Liver (tissue), 3 donors: Measurements from ENCODE around the gene DDX1.

ENCODE experiments used
- CTCF ChIP-seq: fragments of 150-350 bp; IDR thresholded peaks from 2 replicates; pipeline ENCODE4 v1.5.1; 2017; ENCODE audit warnings: improper control_type of control experiment, low read depth, low read length; ENCODE audit not compliant: missing input control
- EGR1 ChIP-seq, 2 donors: IDR thresholded peaks; 2 replicates each; pipeline ENCODE4 v1.6.1; 2016 to 2018; ENCODE audit warnings: antibody characterized with exemption in 2 of 2, low read depth in 2 of 2
- GABPA ChIP-seq, 2 donors: IDR thresholded peaks in 1 of 2; conservative IDR thresholded peaks in 1 of 2; 2 replicates each; pipeline ENCODE4 v1.6.1; 2016; ENCODE audit warnings: antibody characterized with exemption in 2 of 2, mild to moderate bottlenecking in 1 of 2, moderate library complexity in 1 of 2
- TAF1 ChIP-seq: conservative IDR thresholded peaks from 2 replicates; pipeline ENCODE4 v1.6.1; 2016; ENCODE audit warnings: antibody characterized with exemption, mild to moderate bottlenecking
- TF ChIP-seq, protein P1 (sequence below): IDR thresholded peaks from 2 replicates; pipeline ENCODE4 v1.6.1; 2016; ENCODE audit warnings: antibody characterized with exemption
- TF ChIP-seq, protein P2 (sequence below): IDR thresholded peaks from 2 replicates; pipeline ENCODE4 v1.6.1; 2016; ENCODE audit warnings: antibody characterized with exemption, mild to moderate bottlenecking
- donor health status: healthy.
- donor health status: healthy.

DNA sequence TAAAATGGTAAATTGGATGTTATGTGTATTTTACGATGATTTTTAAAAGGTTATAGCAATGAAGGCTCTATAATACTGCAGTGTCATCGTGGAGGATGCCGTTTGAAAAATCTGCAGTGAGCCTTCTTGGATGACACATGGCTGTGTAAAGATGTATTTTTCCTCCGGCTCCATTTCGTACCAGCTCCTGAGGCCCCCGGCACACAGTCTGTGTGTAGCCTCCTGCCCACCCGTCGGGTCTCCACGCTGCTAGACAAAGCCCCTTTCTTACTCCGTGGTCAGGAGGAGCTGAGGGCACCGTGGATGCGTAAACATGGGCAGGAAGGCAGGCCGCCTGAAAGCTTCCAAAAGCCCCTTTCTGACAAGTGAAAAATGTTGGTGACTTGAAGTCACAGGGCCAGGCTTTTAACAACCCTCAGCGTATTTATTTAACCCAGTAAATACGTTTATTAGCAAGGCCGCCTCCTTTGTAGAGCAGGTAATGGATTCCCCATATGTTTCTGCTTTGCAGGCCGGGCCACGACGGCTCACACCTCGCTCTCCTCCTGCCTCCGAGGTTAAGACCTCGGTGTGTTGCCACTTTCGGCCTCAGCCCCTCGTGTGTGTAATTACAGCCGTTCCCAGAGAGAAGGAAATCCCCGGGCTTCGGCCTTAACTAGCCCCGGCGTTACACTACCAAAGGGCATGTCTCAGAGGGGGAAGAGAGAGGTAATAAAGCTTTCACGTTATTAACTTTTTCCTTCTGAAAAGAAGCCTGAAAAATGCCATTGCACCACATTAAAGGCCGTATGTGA is 72.8 kb downstream of the DDX1 start:
- TF ChIP-seq GABPA (IDR thresholded peaks at IDR 0.05 in 1 of 2, conservative IDR thresholded peaks at IDR 0.05 in 1 of 2): no peak
- TF ChIP-seq EGR1 (IDR thresholded peaks at IDR 0.05; ENCODE audit: low read depth in 2 of 2): no peak
- TF ChIP-seq CTCF: no peak
- TF ChIP-seq, protein P1, sequence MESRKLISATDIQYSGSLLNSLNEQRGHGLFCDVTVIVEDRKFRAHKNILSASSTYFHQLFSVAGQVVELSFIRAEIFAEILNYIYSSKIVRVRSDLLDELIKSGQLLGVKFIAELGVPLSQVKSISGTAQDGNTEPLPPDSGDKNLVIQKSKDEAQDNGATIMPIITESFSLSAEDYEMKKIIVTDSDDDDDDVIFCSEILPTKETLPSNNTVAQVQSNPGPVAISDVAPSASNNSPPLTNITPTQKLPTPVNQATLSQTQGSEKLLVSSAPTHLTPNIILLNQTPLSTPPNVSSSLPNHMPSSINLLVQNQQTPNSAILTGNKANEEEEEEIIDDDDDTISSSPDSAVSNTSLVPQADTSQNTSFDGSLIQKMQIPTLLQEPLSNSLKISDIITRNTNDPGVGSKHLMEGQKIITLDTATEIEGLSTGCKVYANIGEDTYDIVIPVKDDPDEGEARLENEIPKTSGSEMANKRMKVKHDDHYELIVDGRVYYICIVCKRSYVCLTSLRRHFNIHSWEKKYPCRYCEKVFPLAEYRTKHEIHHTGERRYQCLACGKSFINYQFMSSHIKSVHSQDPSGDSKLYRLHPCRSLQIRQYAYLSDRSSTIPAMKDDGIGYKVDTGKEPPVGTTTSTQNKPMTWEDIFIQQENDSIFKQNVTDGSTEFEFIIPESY: no peak
- TF ChIP-seq TAF1: no peak
- TF ChIP-seq, protein P2, sequence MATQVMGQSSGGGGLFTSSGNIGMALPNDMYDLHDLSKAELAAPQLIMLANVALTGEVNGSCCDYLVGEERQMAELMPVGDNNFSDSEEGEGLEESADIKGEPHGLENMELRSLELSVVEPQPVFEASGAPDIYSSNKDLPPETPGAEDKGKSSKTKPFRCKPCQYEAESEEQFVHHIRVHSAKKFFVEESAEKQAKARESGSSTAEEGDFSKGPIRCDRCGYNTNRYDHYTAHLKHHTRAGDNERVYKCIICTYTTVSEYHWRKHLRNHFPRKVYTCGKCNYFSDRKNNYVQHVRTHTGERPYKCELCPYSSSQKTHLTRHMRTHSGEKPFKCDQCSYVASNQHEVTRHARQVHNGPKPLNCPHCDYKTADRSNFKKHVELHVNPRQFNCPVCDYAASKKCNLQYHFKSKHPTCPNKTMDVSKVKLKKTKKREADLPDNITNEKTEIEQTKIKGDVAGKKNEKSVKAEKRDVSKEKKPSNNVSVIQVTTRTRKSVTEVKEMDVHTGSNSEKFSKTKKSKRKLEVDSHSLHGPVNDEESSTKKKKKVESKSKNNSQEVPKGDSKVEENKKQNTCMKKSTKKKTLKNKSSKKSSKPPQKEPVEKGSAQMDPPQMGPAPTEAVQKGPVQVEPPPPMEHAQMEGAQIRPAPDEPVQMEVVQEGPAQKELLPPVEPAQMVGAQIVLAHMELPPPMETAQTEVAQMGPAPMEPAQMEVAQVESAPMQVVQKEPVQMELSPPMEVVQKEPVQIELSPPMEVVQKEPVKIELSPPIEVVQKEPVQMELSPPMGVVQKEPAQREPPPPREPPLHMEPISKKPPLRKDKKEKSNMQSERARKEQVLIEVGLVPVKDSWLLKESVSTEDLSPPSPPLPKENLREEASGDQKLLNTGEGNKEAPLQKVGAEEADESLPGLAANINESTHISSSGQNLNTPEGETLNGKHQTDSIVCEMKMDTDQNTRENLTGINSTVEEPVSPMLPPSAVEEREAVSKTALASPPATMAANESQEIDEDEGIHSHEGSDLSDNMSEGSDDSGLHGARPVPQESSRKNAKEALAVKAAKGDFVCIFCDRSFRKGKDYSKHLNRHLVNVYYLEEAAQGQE: no peak
